CD1c-positive myeloid dendritic cell (primary cell): ENCODE measurements around the gene CHTOP.

Experiments
- DNase-seq: peaks from one replicate; pipeline ENCODE4 v3.0.0-alpha.2; 2016; ENCODE audit errors: extremely low spot score

Gene CHTOP

GRCh38 chr1:153612755-153613331 is 21.0 kb upstream of the CHTOP start, which contains the start of gene S100A16:
Gene S100A16, minus strand, starts transcription at chr1:153613137. Its CDS starts 4,986 bp downstream, at chr1:153608151.
- DNase-seq = no peak

- DNase-seq = no peak
These were observed 20.5 kb upstream of the CHTOP start for GRCh38 chr1:153613406-153613805.

- no peak for DNase-seq
These were observed 19.5 kb upstream of the CHTOP start for GRCh38 chr1:153614189-153614900.

- DNase-seq = no peak
These were observed 19.0 kb upstream of the CHTOP start for GRCh38 chr1:153614906-153615305.

GRCh38 chr1:153615406-153615805 is 18.5 kb upstream of the CHTOP start:
- DNase-seq = no peak

- no peak for DNase-seq
These were observed 17.5 kb upstream of the CHTOP start, which contains the start of gene S100A14 for GRCh38 chr1:153616144-153616916. Gene S100A14, minus strand, starts transcription at chr1:153616325. Its CDS starts 467 bp downstream, at chr1:153615858.

GRCh38 chr1:153616917-153617311 is 17.0 kb upstream of the CHTOP start:
- DNase-seq = no peak

GRCh38 chr1:153617663-153618062 is 16.2 kb upstream of the CHTOP start:
- DNase-seq = peak; percentile 70

- no peak for DNase-seq
These were observed 14.7 kb upstream of the CHTOP start for GRCh38 chr1:153619171-153619570.

GRCh38 chr1:153623101-153623500 is 10.8 kb upstream of the CHTOP start:
- DNase-seq = peak; percentile 79

- DNase-seq = no peak
These were observed 8.8 kb upstream of the CHTOP start for GRCh38 chr1:153624965-153625611.

- no peak for DNase-seq
These were observed 7.4 kb upstream of the CHTOP start for GRCh38 chr1:153626477-153626903.

GRCh38 chr1:153626904-153627714 is 6.8 kb upstream of the CHTOP start, which contains the start of gene S100A13:
Gene S100A13, minus strand, starts transcription at chr1:153627505. Its CDS starts 1,033 bp downstream, at chr1:153626472.
- peak; percentile 35 for DNase-seq

GRCh38 chr1:153627715-153628626 is 5.9 kb upstream of the CHTOP start, which contains the start of gene S100A1:
Gene S100A1, plus strand, starts transcription at chr1:153628434. Its CDS starts 2,088 bp downstream, at chr1:153630522.
- no peak for DNase-seq

GRCh38 chr1:153628638-153629342 is 5.1 kb upstream of the CHTOP start:
- DNase-seq = no peak

GRCh38 chr1:153629343-153629665 is 4.6 kb upstream of the CHTOP start:
- no peak for DNase-seq

GRCh38 chr1:153629971-153630370 is 3.9 kb upstream of the CHTOP start:
- no peak for DNase-seq

GRCh38 chr1:153630384-153630783 is 3.5 kb upstream of the CHTOP start:
- no peak for DNase-seq
